PC-3 (cell line): ENCODE data around the gene KMT2C.
A peak's percentile ranks its signal among the peaks of the same experiment; 100 is the strongest.
"Not testable (repeated sequence)": the region's sequence is repeated elsewhere in the genome, so short reads cannot be mapped to it uniquely, and the experiment has no call there.

Source experiments
- EZH2 ChIP-seq: fragments of 300-600 bp; sonication (generic); IDR thresholded peaks from one replicate; pipeline ENCODE4 v1.6.1; 2017; ENCODE audit warnings: antibody characterized with exemption, mild to moderate bottlenecking, low read length; ENCODE audit not compliant: unreplicated experiment
- TF ChIP-seq, protein P1 (sequence below): fragments of 300-600 bp; sonication (generic); conservative IDR thresholded peaks from 2 replicates; pipeline ENCODE4 v1.5.1; 2017; ENCODE audit warnings: antibody characterized with exemption, low read depth, mild to moderate bottlenecking, low read length

DNA sequence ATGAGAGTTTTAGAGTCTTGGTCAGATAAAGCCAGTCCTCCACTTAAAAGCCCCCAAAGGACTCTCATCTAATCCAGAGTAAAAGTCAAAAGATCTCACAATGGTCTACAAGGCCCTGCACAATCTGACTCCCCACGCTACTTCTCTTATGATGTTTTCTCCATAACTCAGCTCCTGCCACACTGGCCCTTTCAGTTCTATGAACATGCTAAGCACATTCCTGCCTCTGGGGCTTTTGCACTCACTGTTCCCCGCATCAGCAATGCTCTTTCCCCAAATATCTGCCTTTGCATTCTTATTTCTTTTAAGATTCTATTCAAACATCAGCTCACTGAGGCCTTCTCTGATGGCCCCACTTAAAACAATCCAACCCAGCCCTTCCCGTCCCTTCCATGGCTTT is 41.6 kb downstream of the KMT2C start:
- TF ChIP-seq, protein P1, sequence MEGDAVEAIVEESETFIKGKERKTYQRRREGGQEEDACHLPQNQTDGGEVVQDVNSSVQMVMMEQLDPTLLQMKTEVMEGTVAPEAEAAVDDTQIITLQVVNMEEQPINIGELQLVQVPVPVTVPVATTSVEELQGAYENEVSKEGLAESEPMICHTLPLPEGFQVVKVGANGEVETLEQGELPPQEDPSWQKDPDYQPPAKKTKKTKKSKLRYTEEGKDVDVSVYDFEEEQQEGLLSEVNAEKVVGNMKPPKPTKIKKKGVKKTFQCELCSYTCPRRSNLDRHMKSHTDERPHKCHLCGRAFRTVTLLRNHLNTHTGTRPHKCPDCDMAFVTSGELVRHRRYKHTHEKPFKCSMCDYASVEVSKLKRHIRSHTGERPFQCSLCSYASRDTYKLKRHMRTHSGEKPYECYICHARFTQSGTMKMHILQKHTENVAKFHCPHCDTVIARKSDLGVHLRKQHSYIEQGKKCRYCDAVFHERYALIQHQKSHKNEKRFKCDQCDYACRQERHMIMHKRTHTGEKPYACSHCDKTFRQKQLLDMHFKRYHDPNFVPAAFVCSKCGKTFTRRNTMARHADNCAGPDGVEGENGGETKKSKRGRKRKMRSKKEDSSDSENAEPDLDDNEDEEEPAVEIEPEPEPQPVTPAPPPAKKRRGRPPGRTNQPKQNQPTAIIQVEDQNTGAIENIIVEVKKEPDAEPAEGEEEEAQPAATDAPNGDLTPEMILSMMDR = peak; percentile 40; the same call in 1 of the 2 replicates
- TF ChIP-seq EZH2 = not testable (repeated sequence)
